ENCODE measurements around the gene PODN.

GRCh38 chr1:53076165-53076564 is 14.2 kb downstream of the PODN start:
- no peak for TF ChIP-seq EP300 (IDR thresholded peaks at IDR 0.05)
- no peak for TF ChIP-seq CTCF (IDR thresholded peaks at IDR 0.05)
- no peak for TF ChIP-seq POLR2A (IDR thresholded peaks at IDR 0.05)

All from ovary (tissue), 3 donors.